ENCODE results near the gene TMEM114.

The TMEM114 gene

GRCh38 chr16:8630255-8630953 lies 40.1 kb upstream of the TMEM114 start:
- no peak overlapping the region for H3K4me3 ChIP-seq (ENCODE audit: control insufficient read depth, low read depth, low read length)
- no peak for TF ChIP-seq CTCF (IDR thresholded peaks at IDR 0.05; ENCODE audit: control insufficient read depth, insufficient read depth, low read depth, low read length, missing control alignments)
- DNase-seq (ENCODE audit: low read depth): no peak

- DNase-seq (ENCODE audit: low read depth): no peak
- no peak overlapping the region for H3K4me3 ChIP-seq (ENCODE audit: control insufficient read depth, low read depth, low read length)
- TF ChIP-seq CTCF (IDR thresholded peaks at IDR 0.05; ENCODE audit: control insufficient read depth, insufficient read depth, low read depth, low read length, missing control alignments): no peak
Observed at GRCh38 chr16:8628981-8629725, 38.8 kb upstream of the TMEM114 start.

- DNase-seq (ENCODE audit: low read depth): no peak
- H3K4me3 ChIP-seq (ENCODE audit: control insufficient read depth, low read depth, low read length): no peak overlapping the region
- no peak for TF ChIP-seq CTCF (IDR thresholded peaks at IDR 0.05; ENCODE audit: control insufficient read depth, insufficient read depth, low read depth, low read length, missing control alignments)
Observed at GRCh38 chr16:8627456-8627855, 37.1 kb upstream of the TMEM114 start.

GRCh38 chr16:8626946-8627345 lies 36.6 kb upstream of the TMEM114 start:
- DNase-seq (ENCODE audit: low read depth): no peak
- H3K4me3 ChIP-seq (ENCODE audit: control insufficient read depth, low read depth, low read length): no peak overlapping the region
- no peak for TF ChIP-seq CTCF (IDR thresholded peaks at IDR 0.05; ENCODE audit: control insufficient read depth, insufficient read depth, low read depth, low read length, missing control alignments)

- H3K4me3 ChIP-seq (ENCODE audit: control insufficient read depth, low read depth, low read length): no peak overlapping the region
- no peak for TF ChIP-seq CTCF (IDR thresholded peaks at IDR 0.05; ENCODE audit: control insufficient read depth, insufficient read depth, low read depth, low read length, missing control alignments)
- no peak for DNase-seq (ENCODE audit: low read depth)
Observed at GRCh38 chr16:8625491-8626087, 35.3 kb upstream of the TMEM114 start.

- no peak for DNase-seq (ENCODE audit: low read depth)
- no peak for TF ChIP-seq CTCF (IDR thresholded peaks at IDR 0.05; ENCODE audit: control insufficient read depth, insufficient read depth, low read depth, low read length, missing control alignments)
- H3K4me3 ChIP-seq (ENCODE audit: control insufficient read depth, low read depth, low read length): no peak overlapping the region
Observed at GRCh38 chr16:8623634-8624033, 33.3 kb upstream of the TMEM114 start.
